DND-41 (cell line): ENCODE data around the gene GPN1.

Experiments
- ATAC-seq: fragments of 200-7000 bp; cut with Tn5 transposase; 3 replicates; pipeline ENCODE4 v1.9.1; 2021; ENCODE audit warnings: low read depth; ENCODE audit not compliant: insufficient read depth
- DNase-seq: peaks from one replicate; pipeline ENCODE4 v3.0.0-alpha.2; 2020
- H2AFZ ChIP-seq: 2 replicates; pipeline ENCODE4 v1.6.0; 2012; ENCODE audit warnings: low read depth, low read length
- H3K27ac ChIP-seq: 2 replicates; pipeline ENCODE4 v1.5.1; 2012; ENCODE audit warnings: low read length, inconsistent platforms
- H3K27me3 ChIP-seq: fragments of 200-600 bp; sonication (generic); 2 replicates; pipeline ENCODE4 v1.6.0; 2012; ENCODE audit warnings: low read length, mild to moderate bottlenecking, inconsistent platforms; ENCODE audit not compliant: insufficient read depth, poor library complexity
- H3K36me3 ChIP-seq: 2 replicates; pipeline ENCODE4 v1.5.1; 2012; ENCODE audit warnings: low read length, inconsistent platforms; ENCODE audit not compliant: insufficient read depth
- H3K4me1 ChIP-seq: 2 replicates; pipeline ENCODE4 v1.5.1; 2012; ENCODE audit warnings: mild to moderate bottlenecking, low read length; ENCODE audit not compliant: insufficient read depth
- H3K4me2 ChIP-seq: 2 replicates; pipeline ENCODE4 v1.6.0; 2012; ENCODE audit warnings: mild to moderate bottlenecking, moderate library complexity, low read length, inconsistent platforms; ENCODE audit not compliant: insufficient read depth
- H3K4me3 ChIP-seq, 2 experiments: fragments of 200-600 bp in 1 of 2; shearing (Covaris generic) in 1 of 2; 2 replicates each; pipeline ENCODE4 v1.5.1; 2012 to 2016; ENCODE audit warnings: inconsistent platforms in 2 of 2, low read length in 2 of 2, mild to moderate bottlenecking in 2 of 2, low read depth in 1 of 2, moderate library complexity in 1 of 2
- H3K79me2 ChIP-seq: 2 replicates; pipeline ENCODE4 v1.6.0; 2012; ENCODE audit warnings: low read length, inconsistent platforms; ENCODE audit not compliant: insufficient read depth
- H3K9ac ChIP-seq: 2 replicates; pipeline ENCODE4 v1.6.0; 2012; ENCODE audit warnings: low read depth, mild to moderate bottlenecking, inconsistent platforms, low read length, moderate library complexity
- H3K9me3 ChIP-seq: 2 replicates; pipeline ENCODE4 v1.5.1; 2012; ENCODE audit warnings: low read length, moderate library complexity, mild to moderate bottlenecking, inconsistent platforms; ENCODE audit not compliant: insufficient read depth, severe bottlenecking
- H4K20me1 ChIP-seq: 2 replicates; pipeline ENCODE4 v1.6.0; 2012; ENCODE audit warnings: low read length; ENCODE audit not compliant: insufficient read depth
- EZH2 ChIP-seq: IDR thresholded peaks from 3 replicates; pipeline ENCODE4 v1.6.1; 2012; ENCODE audit warnings: borderline replicate concordance, low read depth, mild to moderate bottlenecking, moderate library complexity, low read length, inconsistent platforms; ENCODE audit not compliant: severe bottlenecking
- TF ChIP-seq, protein P1 (sequence below): IDR thresholded peaks from 2 replicates; pipeline ENCODE4 v1.5.1; 2012; ENCODE audit warnings: borderline replicate concordance, low read length, moderate library complexity, mild to moderate bottlenecking; ENCODE audit not compliant: poor library complexity, severe bottlenecking; ENCODE audit errors: extremely low read depth

Gene GPN1

DNA sequence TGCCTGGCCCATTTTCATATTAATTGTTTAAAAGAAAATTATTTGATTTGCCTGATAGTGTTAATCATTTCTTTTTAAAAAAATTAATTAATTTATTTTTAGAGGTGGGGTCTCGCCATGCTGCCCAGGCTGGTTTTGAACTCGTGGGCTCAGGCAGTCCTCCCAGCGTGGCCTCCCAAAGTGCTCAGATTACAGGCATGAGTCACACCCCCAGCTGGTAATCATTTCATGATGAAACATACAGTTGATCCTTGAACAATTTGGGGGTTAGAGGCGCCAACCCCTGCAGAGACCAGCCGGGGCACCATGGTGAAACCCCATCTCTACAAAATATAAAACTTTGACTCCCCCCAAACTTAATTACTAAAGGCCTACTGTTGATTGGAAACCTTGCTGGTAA is 7.9 kb downstream of the GPN1 start:
- TF ChIP-seq, protein P1, sequence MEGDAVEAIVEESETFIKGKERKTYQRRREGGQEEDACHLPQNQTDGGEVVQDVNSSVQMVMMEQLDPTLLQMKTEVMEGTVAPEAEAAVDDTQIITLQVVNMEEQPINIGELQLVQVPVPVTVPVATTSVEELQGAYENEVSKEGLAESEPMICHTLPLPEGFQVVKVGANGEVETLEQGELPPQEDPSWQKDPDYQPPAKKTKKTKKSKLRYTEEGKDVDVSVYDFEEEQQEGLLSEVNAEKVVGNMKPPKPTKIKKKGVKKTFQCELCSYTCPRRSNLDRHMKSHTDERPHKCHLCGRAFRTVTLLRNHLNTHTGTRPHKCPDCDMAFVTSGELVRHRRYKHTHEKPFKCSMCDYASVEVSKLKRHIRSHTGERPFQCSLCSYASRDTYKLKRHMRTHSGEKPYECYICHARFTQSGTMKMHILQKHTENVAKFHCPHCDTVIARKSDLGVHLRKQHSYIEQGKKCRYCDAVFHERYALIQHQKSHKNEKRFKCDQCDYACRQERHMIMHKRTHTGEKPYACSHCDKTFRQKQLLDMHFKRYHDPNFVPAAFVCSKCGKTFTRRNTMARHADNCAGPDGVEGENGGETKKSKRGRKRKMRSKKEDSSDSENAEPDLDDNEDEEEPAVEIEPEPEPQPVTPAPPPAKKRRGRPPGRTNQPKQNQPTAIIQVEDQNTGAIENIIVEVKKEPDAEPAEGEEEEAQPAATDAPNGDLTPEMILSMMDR, result no peak
- Histone ChIP-seq H3K36me3 (peaks cover 91% of the 10 kb centered on the region), H3K27ac (no peak overlapping the region), H3K9ac (no peak overlapping the region), H2AFZ (no peak overlapping the region), H3K4me3 (no peak overlapping the region), H3K9me3 (no peaks in the 10 kb centered on the region), H3K4me1 (no peaks in the 10 kb centered on the region), H3K79me2 (0 out of 2 replicates have a peak, but pooled peaks cover 3% of the 10 kb centered on the region), H4K20me1 (no peaks in the 10 kb centered on the region), H3K4me2 (no peak overlapping the region), H3K27me3 (no peaks in the 10 kb centered on the region)
- ATAC-seq, result no peak
- no peak for DNase-seq

DNA sequence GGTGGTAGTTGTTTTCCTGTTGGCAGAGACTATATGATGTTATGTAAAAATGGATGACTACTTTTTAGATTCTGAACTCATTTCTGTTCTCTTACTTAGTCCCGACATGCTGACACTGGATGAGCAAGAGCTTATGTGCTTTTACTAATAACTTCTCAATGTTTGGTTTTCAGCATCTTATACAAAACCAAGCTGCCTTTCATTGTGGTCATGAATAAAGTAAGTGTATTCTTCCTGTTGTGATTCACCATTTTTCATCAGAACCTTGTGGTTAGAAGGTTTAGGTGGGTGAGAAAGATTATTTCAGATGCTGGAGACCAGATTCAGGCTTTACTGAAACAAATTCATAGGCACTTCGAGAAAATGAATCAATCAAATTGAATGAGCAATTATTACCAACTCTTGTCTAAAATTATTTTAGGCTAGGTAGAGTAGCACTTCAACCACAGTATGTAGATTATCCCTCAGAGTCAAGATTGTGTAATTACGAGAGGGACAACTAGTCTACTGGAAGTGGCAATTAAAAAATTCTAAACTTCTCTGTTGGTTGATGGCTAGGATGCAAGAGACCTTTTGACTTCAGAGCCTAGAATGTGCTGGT is 9.3 kb downstream of the GPN1 start:
- Histone ChIP-seq H3K9ac (no peak overlapping the region), H3K4me1 (no peaks in the 10 kb centered on the region), H3K9me3 (no peaks in the 10 kb centered on the region), H3K27me3 (no peaks in the 10 kb centered on the region), H3K4me2 (no peak overlapping the region), H4K20me1 (no peaks in the 10 kb centered on the region), H3K4me3 (no peak overlapping the region), H3K36me3 (peaks cover 88% of the 10 kb centered on the region), H2AFZ (no peak overlapping the region), H3K27ac (no peak overlapping the region), H3K79me2 (no peaks in the 10 kb centered on the region)
- TF ChIP-seq, protein P1, result no peak
- TF ChIP-seq EZH2, result no peak
- ATAC-seq (no peak), DNase-seq (no peak)

DNA sequence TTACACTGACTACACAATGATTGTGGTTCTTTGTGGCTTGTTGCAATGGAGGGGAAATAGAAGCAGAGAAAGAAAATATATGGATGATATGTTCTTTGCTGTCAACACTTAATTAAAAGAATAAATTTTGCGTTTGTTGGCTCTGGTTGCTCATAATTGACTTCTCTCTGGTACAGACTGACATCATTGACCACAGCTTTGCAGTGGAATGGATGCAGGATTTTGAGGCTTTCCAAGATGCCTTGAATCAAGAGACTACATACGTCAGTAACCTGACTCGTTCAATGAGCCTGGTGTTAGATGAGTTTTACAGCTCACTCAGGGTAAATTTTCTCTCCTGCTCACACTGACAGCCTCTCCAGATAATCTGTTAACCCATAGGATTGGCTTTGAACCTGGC is 9.9 kb downstream of the GPN1 start:
- H3K4me3 ChIP-seq, result no peak overlapping the region
- no peaks in the 10 kb centered on the region for H3K27me3 ChIP-seq
- no peaks in the 10 kb centered on the region for H3K9me3 ChIP-seq
- no peak for ATAC-seq
- peaks cover 89% of the 10 kb centered on the region for H3K36me3 ChIP-seq
- DNase-seq, result no peak
- no peaks in the 10 kb centered on the region for H3K4me1 ChIP-seq
- TF ChIP-seq, protein P1, result no peak
- no peak for TF ChIP-seq EZH2
- no peak overlapping the region for H3K9ac ChIP-seq
- no peak overlapping the region for H3K27ac ChIP-seq
- no peaks in the 10 kb centered on the region for H4K20me1 ChIP-seq
- H3K4me2 ChIP-seq, result no peak overlapping the region
- H3K79me2 ChIP-seq, result no peaks in the 10 kb centered on the region
- H2AFZ ChIP-seq, result no peak overlapping the region
